CD4-positive, alpha-beta T cell treated with Interferon gamma for 1 hour (primary cell): Measurements from ENCODE around the gene ZDHHC21.
"Not testable (repeated sequence)": the region's sequence is repeated elsewhere in the genome, so short reads cannot be mapped to it uniquely, and the experiment has no call there.

ENCODE experiments used
- DNase-seq: peaks from one replicate; pipeline ENCODE4 v3.0.0-alpha.2; 2020

ZDHHC21 gene

DNA sequence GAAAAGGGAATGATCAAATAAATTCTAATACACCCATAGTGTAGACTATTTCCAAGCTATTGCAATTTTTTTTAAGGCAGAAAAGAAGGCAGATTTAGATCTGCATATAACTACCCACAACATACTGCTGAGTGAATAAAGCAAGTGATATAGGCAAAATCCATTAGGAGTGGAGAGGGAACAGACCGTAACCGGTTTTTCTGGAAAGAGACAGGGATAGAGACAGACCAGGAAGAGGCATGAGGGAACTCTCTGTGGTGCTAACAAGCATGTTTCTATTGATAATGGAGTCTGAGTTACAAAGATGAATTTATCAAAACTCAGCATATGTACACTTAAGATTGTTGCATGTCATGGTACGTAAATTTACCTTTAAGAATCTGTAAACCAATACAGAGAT, 14.5 kb downstream of the ZDHHC21 start:
- DNase-seq, result no peak

DNA sequence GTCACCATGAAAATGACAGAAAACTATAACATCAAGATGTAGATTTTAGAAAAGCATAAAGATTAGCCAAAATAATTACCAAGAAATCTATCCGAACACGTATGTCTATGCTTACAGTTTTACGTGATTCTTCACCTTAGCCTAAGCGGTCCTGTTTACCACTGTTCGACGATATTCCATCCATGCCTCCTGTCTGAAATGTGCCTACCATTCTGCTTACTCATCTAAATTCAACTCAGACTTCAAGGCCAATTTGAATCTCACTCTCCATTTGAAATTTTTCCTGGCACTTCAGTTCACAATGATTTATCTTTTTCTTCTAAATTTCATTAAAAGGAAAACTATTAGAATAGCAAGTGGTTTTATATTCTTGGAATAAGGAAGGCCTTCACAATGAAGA, 15.4 kb downstream of the ZDHHC21 start:
- DNase-seq, result no peak

DNA sequence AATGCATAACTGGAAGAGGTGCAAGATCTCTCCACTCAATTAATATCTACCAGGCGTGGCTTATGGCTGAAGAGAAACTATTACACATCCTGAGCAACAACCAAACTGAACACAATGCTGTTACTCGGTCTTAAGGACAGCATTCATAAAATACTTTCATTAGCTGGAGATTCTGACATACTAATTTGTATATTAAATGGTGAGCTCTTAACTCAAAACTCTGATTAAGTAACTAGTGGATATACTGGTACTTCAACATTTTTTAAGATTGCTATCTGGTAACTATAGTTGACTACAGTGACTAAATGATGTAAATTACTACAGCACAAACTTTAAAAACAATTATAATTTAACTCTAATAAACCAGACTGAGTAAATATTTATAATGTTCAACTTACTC, 15.8 kb downstream of the ZDHHC21 start:
- no peak for DNase-seq

DNA sequence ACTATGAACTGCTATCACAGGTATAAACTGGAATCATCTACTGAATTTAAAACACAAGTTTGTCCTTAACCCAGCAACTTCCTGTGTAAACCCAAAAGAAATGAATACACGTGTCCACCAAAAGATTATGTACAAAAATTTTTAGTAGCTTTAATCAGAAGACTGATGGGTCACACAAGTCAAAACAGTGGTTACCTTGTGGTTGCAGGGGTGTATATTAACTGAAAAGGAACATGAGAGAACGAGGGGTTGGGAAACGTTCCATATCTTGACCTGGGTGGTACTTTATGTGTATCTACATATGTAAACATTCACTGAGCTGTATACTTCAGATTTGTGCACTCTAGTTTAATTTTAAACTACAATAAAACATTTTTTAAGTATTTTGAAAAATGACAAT, 18.6 kb downstream of the ZDHHC21 start:
- DNase-seq, result no peak

DNA sequence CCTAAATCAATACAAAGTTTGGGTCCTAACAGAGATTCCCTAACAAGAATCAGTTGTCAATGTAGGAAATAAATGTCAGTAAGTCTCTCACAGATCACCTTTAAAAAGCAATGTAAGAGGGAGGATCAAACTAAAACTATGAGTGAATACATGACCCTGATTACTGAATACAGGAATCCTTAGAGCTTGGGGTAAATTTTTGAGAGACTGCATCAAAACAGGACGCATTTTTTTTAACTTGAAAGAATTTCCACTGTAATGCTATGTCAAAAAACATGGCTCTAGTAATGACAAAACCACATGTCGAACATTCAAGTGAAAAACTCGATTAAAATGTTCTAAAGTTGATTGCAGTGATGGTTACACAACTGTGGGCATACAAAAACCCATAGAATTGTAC, 21.9 kb downstream of the ZDHHC21 start:
- DNase-seq, result no peak

DNA sequence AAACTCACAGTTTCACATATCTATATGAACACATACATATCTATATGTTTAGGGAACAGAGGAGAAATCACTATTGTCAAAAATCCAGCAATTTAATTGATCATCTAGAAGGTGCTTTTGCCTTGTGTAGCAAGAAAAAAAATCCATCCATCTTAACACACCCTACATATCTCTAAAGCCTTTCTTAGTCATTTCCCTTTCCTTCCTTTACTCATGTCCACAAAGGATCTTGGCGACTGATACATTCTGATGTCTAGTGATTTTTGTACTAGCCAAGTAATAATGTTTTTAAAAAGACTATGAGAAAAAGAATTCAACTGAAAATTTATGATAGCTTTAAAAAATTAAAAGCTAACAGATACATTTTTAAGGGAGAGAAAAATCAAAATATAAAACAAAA, 22.5 kb downstream of the ZDHHC21 start:
- no peak for DNase-seq

DNA sequence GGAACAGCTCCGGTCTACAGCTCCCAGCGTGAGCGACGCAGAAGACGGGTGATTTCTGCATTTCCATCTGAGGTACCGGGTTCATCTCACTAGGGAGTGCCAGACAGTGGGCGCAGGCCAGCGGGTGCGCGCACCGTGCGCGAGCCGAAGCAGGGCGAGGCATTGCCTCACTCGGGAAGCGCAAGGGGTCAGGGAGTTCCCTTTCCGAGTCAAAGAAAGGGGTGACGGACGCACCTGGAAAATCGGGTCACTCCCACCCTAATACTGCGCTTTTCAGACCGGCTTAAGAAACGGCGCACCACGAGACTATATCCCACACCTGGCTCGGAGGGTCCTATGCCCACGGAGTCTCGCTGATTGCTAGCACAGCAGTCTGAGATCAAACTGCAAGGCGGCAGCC, 29.2 kb downstream of the ZDHHC21 start:
- not testable (repeated sequence) for DNase-seq

DNA sequence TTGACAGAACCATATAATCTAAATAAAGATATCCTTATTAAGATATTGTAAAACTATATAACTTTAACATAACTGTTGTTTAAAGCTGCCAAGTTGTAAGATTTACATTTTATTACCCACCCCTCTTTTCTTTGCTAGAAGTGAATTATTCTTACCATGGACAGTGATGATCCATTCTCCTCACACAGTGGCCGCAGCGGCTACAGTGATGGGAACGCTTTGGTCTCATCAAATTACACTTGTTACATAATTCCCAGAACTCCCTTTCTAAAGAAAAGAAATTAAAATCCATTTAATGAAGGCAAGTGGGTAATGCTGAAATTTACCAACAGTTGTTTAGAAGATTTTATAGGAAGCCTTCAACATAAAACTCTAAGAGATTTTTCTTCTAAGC, 31.2 kb downstream of the ZDHHC21 start:
- no peak for DNase-seq

DNA sequence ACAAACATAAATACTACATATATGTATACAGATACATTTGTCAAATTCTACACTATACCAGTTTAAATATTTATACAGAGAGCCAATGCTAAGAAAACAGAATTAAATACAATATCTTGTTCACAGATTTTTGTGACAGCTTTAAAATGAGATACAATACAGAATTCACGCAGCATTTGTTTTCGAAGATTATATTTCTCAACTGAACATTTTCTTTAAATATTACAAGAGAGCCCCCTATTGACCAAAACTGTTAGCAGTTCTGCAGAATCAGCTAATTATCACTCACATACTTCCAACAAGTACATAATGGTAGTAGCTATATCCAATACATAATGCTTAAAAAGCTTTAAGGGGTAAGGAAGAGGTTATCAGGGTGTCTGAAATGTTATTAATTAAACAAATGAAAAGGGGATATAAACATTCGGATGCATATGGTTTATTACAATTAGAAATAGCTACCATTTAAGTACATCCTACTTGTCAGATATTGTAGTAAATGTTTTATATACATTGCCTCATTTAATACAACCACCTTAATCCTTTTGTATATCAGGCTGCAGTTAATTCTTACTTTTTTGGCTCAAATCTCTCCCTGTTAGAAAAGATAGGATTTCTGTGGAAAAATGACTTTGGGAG, 31.7 kb downstream of the ZDHHC21 start:
- no peak for DNase-seq

DNA sequence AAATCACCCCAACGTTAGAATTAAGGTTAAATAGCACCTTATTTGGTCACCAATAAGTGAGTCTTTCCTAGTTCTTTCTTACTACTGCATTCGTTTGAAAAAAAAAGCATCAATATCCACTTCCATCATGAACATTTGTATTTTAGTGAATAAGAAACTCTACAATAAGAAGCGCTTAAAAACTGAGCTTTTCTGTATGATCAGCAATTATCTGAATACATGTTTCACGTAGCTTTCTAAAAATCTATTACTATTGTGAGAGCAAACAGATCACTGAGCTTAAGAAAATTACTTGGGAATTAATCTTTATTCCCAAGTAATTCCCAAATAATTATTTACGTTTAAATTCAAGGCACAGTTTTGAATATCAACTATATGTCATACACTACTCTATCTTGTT, 32.5 kb downstream of the ZDHHC21 start:
- no peak for DNase-seq

DNA sequence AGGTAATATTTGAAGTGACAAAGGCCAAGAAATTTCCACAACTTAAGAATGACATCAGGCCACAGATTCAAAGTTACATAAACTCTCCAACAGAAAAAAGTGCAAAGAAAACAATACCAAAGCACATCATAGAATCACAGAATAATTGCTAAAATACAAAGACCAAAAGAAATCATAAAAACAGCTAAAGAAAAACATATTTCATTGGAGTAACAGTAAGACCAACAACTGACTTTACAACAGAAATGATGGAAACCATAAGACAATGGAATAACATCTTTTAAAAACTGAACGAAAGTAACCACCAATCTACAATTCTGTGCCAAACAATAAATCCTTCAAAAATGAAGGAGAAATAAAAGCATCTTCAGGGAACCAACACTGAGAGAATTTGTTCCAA, 38.3 kb downstream of the ZDHHC21 start:
- no peak for DNase-seq

DNA sequence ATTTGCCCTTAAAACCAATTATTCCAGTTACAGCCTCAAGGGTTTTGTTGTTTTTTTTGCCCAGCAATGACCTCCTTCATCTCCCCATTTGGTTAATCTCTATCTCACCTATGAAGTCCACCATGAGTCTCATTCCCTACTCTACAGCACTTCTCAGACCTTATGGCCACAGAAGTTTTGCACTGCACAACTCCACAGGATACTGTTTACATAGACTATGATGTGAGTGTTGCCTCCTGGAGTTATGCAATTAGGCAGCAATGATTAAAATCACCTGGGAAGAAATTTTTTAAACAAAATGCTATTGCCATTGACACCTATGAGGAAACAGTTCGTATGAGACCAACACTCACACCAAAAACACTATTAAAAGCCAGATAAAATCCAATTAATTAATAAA, 39.7 kb downstream of the ZDHHC21 start:
- DNase-seq, result no peak

DNA sequence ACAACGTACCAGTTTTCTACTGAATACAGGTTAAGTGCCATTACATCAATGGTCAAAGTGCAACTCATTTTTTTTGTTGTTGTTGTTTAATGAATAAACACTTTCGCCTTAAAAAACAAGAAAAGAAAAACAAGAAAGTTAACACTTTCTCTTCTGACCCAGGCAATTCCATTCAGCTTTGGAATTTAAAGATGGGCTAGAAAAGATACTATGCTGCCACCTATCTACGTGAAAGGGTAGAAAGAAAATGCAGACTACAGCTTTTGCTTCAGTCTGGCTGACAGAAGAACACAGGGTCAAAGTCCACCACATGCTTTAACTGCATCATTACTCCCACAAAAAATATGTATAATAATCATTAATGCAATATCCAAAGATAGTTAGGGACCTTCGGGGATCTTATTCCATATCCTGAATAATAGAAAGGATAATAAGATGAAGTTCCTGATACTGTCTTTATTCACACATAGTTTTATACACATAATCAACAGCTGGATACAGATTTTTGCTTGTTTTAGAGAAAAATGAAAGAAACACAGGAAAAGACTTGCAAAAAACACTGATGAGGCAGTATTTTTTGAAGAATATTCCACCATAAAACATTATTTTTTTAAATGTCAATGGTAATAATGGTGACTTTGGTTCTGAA, 40.4 kb downstream of the ZDHHC21 start:
- DNase-seq, result no peak

DNA sequence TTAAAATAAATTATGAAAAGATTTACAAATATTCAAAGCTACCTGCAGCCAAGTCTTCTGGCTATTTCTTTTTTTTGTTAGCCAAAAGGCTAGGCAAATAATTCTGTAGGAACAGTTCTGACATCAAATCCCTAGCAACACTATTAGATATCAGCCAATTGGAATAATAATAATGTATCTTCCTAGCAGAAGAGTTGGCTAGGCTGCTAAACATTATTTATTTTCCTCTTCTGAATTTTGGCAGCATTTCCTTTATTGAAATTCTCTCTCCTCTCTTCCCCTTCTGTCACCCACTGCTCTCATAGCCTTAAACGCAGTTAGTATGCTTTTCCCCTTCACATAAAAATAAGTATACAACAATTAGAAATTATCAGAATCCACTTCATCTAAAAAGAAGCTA, 42.6 kb downstream of the ZDHHC21 start:
- DNase-seq, result no peak

DNA sequence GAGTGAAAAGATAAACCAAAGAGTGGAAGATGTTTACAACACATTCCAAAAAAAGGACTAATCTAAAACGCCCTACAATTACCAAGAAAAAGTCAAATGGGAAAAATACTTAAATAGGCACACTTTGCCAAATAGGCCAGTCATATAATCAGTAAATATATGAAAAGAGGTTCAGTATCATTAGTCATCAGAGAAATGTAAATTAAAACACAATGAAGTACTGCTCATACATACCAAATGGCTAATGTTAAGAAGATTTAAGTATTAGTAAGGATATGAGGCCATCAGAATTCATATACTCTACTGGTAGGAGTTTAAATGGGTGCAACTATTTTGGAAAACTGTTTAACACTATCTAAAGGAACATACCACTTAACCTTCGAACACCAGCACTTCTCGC, 47.6 kb downstream of the ZDHHC21 start:
- no peak for DNase-seq

DNA sequence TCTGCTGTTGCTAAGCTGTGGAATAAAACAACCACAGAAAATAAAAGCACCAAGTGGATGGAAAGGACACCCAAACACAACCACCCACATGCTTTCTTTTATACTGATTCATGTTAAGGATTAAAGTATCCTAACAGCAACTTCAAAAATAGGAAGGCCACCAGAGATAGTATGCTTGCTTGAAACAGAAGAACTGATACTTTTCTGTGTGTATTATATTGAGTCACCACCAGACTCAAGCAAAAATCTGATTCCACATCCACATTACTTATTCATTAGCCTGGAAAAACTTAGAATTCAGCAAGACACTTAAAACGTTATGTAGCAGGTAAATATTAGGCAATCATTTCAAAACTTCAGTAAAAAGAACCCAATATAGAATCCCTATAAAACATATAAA, 52.3 kb downstream of the ZDHHC21 start:
- no peak for DNase-seq

DNA sequence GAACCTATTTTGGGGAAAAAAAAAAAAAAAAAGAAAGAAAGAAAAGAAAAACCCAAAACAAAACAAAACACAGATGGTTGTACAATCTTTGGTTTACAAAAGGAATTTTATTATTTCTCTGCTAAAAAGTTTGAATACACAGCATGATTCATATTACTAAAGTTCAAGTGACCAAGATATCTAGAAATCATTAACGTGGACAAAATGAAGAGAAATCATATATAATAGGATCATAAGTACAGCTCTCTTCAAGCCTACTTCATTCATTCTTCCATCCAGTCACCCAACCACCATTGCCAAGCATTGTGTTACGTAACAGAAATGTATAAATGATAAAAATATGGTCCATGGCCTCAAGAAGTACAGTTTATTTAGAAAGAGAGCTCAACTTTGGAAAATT, 52.9 kb downstream of the ZDHHC21 start:
- DNase-seq, result no peak

DNA sequence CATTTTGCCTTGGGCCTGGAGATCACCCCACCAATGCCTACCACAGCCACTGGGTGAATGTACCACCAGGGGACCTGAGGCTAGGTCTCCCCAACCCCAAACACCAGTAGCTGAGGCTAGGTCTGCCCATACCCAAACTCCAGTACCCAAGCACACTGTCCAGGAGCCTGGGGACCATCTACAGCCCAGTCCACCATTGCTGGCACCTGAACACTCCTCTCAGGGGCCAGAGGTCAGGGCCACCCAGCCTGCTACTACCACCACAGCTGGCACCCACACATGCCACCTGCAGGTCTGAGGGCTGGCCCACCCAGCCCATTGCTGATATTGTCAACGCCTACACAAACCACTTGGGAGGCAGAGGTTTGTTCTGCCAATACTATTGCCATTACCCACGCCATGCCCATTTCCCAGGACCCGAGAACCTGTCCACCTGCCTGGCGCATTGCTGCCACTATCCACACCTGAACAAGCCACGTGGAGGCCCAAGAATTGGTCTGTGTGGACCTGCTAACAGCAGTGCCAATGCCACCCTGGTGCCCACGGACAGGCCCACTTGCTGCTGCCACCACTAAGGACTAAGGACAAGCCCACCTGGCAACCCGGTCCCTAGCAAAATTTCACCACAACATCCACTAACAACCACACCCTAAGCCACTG, 59.2 kb downstream of the ZDHHC21 start:
- no peak for DNase-seq

DNA sequence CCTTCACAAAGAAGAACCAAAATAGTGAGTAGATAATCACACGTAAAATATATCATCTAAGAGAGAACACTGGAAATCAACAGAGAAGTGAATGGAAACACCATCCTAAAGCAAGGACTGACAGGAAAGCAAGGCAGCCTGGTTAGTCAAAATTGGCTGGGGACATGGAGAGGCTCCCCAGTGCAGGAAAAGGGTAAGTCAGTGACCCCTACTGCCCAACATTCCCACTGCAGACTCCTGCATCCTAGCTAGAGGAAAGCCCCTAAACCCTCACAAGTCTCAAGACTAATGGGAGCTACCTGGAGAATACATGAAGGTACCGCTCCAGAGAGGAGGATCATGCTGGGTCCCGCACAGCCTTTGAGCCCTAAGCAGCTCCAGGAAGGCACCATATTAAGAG, 60.1 kb downstream of the ZDHHC21 start:
- no peak for DNase-seq

DNA sequence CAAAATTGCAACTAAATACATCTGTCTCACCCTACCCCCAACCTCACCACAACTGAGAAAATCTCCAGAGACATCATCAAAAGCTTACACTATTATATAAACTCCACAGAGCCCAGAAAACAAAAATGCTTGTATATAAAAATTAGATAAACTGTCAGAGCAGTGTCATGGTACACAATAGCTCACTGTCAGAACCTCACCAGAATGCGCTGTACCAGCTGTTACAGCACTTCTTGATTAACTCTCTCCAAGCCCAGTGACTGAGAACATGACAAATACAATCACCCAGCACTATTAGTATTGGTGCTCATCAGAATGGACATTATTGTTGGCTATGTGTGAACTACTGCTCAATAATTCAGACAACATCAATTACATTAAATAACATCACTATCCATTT, 65.7 kb downstream of the ZDHHC21 start:
- no peak for DNase-seq

DNA sequence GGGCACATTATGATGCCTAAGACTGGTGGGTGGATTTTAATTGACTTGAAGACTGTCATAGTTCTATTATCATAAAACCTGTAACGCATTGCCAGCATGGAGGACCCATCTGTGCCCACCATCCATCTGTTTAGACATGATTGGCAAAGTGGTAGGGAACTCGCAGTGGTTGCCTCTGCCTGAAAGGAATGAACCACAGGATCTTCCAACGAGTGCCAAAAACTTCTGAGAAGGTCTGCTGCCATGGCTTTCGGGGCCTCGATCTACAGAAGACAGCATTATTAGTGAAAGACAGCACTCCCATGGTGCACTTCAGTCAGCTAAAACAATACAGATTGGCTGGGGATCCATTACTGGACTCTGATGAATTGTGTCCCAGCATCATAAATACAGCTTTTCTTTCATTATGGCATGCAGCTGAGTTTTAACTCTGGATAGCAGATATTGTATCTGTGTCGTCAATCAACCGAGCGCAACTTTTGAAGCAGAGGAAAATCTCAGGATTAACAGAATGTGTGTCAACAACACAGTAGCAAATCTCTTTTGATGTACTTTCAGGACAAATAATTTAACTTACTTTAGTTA, 74.3 kb downstream of the ZDHHC21 start:
- no peak for DNase-seq

DNA sequence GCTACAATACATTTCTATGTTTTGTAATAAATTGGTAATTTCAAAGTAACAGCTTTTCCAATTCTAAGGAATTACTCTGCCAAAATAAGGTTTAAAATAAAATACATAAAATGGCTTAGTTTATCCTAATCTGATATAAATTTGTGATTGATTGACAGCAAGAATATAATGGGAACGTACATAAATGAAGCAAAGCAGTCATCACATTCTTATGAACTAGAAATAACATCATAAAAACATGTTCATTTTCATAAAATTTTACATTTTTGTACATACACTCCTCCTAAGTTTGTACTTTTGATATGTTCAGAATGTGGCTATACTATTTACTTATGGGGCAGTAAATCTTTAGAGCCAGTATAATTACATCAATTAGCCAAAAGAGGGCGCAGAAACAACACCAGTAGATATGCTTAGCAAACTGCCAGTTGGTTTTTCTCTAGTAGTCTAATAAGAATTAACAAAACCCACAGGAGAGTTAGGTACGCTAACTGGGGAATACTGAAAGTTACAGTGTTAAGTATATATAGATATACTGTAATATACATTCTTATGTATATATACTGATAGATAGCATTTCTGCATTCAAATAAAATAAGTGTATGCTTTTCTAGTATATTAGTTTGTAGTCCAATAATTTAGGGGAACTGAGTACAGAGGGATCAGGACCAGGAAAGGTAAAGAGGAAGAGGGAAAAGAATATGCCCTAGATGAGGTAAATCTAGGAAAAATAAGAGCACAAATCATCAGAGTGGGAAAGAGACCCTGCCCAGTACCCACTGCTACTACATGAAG, 76.8 kb downstream of the ZDHHC21 start:
- DNase-seq, result no peak

DNA sequence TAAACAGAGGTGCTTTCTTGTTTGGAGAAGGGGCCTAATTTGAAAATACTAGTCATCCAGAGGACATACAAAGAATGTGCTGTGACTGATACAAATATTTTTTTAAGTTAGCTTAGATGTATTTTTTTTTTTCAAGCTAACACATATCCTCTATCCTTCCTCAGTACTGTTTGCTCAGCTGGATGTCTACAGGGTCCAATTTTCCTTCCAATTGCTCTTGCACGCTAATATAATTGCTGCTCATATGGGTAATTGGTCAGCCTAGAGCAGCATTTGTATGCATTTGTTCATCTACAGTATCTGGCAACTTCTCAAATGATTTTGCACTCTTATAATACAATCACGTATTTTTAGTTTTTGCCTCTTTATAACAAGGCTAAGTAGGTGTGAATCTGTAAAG, 84.7 kb downstream of the ZDHHC21 start:
- DNase-seq, result no peak
